GM19468 (cell line): ENCODE measurements around the gene RAB15.

ENCODE experiments used
- ATAC-seq: cut with Tn5 transposase; IDR thresholded peaks from one replicate; pipeline ENCODE4 v1.9.1; 2021; ENCODE audit warnings: mild to moderate bottlenecking, moderate library complexity, moderate number of reproducible peaks; ENCODE audit not compliant: unreplicated experiment; ENCODE audit errors: extremely low read depth

RAB15 gene

GRCh38 chr14:64958201-64958600, 13.9 kb downstream of the RAB15 start:
- ATAC-seq, result no peak

DNA sequence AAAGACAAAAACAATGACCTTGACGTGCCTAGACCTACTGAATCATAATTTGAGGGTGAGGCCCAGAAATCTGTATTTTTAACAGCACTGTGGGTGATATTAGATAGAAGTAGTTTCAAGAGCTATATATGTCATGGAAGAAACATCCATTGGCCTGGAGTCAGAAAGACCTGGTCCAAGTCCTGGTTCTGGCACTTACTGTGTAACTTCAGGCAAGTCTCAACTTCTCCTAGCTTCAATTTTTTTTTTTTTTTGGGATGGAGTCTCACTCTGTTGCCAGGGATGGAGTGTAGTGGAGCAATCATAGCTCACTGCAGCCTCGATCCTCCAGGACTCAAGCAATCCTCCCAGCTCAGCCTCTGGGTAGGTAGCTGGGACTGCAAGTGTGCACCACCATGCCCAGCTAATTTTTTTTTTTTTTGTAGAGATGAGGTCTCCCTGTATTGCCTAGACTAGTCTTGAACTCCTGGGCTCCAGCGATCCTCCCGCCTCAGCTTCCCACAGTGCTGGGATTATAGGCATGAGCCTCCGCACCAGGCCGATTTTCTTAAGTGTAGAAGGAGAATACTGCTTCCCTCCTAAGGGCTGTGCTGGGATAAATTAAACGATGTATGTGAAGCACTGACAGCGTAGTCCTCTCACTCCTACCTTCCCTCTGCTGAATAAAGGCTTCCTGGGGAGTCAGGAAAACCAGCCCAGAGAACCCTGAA, 15.3 kb downstream of the RAB15 start:
- ATAC-seq, result no peak

DNA sequence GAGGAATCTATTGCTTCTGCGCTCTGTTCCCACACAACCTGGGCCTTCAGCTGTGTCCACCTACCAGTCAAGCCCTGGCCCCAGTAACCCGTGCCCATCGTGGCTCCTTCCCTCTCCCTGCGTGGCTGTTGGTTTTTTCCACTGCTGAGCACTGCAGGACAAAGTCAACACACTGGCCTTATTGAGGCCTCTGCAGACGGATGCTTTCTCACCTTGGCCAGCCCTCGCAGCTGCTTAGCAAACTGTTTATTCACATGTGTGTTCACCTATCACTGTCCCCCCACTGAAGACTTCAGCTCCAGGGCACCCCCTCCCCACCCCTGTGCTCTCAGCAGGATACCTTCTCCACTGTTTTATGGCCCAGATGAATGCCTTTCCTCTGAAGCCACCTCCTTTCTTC, 16.8 kb downstream of the RAB15 start:
- no peak for ATAC-seq

DNA sequence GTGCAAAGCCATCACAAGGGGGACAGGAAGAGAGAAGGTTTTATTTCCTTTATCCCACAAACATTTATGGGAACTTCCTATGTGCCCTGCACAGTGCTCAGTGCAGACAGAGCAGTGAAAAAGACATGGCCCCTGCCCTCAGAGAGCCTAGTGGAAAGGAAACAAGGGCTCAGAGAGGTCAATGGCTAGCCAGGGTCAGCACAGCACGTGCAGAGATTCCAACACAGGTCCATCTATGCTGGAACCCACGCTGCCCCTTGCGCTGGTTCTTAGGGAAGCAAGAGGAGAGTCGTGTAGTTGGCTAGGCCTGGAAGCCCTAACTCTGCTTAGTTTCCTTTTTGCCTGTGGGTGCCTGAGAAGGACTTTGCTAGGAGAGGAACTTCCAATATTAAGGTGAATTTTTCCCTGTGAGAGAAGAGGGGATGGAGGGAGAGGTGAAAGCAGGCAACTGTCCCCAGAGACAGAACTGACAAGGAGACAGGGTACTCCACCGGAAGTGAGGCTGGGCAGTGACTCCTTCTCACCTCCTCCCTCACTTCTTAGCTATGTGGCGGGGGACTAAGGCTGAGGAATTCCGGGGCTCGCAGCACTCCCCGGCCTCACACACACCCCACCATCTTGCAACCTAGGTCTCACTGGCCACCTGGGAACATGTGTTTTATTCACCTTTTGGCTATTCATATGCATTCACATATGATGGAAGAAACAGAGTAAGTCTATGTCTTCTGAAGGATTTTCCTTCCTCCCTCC, 17.5 kb downstream of the RAB15 start:
- no peak for ATAC-seq

DNA sequence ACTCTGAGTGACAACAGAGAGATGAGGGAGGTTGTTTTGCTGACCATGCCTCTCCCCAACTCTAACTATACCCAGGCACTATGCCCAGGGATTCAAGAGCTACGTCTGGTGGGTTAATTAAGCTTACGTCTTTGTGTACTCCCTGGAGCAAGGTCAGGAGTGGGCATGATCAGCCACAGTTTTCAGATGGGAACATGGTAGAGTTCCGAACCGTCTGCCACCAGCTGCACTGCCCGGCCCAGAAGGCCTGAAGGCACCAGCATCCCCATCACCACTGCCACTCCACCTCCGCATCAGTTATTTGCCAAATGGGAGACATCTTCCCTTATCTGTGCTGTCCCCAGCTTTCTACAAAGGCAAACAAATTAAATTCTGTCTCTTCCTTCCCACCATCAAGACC, 18.5 kb downstream of the RAB15 start:
- ATAC-seq, result no peak

- ATAC-seq, result no peak
Observed at GRCh38 chr14:64953310-64953654, 18.9 kb downstream of the RAB15 start.

GRCh38 chr14:64952598-64953309, 19.4 kb downstream of the RAB15 start:
- peak; percentile 34 for ATAC-seq

- no peak for ATAC-seq
Observed at GRCh38 chr14:64951724-64952123, 20.4 kb downstream of the RAB15 start.

- ATAC-seq, result no peak
Observed at GRCh38 chr14:64951291-64951690, 20.8 kb downstream of the RAB15 start.

DNA sequence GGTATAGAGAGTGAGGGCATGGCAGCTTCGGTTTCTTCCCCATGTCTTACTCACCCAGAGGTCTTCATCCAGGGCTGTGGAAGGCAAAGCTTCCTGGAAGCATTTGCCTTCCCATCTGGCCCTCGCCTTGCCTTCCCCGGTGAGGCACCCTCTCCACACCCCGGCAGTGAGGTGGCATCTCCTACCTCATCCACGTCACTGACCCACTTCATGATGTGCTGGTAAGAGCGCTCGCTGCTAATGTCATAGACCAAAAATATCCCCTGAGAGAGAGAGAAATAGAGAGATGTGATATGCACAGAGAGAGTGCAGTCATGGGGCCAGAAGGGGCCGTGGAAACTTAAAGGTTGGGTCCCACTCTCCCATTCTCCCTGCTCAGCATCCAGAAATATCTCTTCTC, 21.2 kb downstream of the RAB15 start:
- ATAC-seq, result no peak

- no peak for ATAC-seq
Observed at GRCh38 chr14:64948612-64949210, 23.4 kb downstream of the RAB15 start.

GRCh38 chr14:64947710-64948611, 24.2 kb downstream of the RAB15 start:
- ATAC-seq, result no peak

- no peak for ATAC-seq
Observed at GRCh38 chr14:64946310-64947045, 25.7 kb downstream of the RAB15 start.

- no peak for ATAC-seq
Observed at GRCh38 chr14:64945431-64946178, 26.5 kb downstream of the RAB15 start.

DNA sequence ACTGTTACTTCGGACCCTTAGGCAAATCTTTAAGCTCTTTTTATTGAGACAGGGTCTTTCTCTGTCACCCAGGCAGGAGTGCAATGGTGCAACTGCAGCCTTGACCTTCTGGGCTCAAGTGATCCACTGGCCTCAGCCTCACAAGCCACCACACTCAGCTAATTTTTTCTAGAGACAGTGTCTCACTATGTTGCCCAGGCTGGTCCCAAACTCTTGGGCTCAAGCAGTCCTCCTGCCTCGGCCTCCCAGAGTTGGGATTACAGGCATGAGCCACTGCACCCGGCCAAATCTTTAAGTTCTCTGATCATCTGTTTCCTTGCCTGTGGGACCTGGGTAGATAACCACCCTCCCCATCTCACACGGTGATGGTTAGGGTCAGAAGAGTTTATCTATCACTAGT, 27.3 kb downstream of the RAB15 start:
- ATAC-seq, result no peak

DNA sequence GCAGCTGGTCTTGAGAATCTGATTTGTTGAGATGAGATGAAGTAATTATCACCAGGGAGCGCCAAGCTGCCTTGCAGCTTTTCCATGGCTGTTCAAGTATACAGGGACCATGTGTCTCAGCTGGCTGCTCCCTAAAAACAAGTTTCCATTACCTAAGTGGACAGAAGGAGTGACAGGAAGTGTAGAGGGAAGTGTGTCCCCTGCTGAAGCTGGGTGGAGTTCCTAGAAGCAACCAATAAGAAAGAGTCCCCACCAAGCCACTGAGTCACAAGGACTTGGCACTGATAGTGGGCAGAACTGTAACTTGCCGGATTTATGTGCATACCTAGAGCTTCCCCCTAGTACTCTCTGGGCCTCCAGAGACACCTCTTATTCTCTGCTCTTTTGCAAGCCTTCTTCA, 28.1 kb downstream of the RAB15 start:
- ATAC-seq, result no peak

- no peak for ATAC-seq
Observed at GRCh38 chr14:64943556-64943955, 28.6 kb downstream of the RAB15 start.

GRCh38 chr14:64942531-64943111, 29.5 kb downstream of the RAB15 start, which contains the start of gene GPX2:
Gene GPX2, minus strand, starts transcription at chr14:64942745. Its CDS starts 19 bp downstream, at chr14:64942726.
- ATAC-seq, result no peak
